Dendritic cell treated with granulocyte-macrophage colony-stimulating factor and Interleukin-4, amounts not matched to agents 40 ng/mL and 50 ng/mL, for 4 days (primary cell): ENCODE results near the gene PKNOX1.
A peak's percentile ranks its signal among the peaks of the same experiment; 100 is the strongest.

Experiments
- H3K27ac Mint-ChIP-seq: one replicate; pipeline ENCODE4 v1.8.0; 2022; ENCODE audit warnings: mild to moderate bottlenecking, mixed read lengths
- H3K27me3 Mint-ChIP-seq: one replicate; pipeline ENCODE4 v1.8.0; 2022; ENCODE audit warnings: mild to moderate bottlenecking, mixed read lengths
- H3K36me3 Mint-ChIP-seq: one replicate; pipeline ENCODE4 v1.8.0; 2022; ENCODE audit warnings: low read depth, mixed read lengths
- H3K4me1 Mint-ChIP-seq: one replicate; pipeline ENCODE4 v1.8.0; 2022; ENCODE audit warnings: low read depth, mixed read lengths
- H3K4me3 Mint-ChIP-seq: one replicate; pipeline ENCODE4 v1.8.0; 2022; ENCODE audit warnings: mild to moderate bottlenecking, moderate library complexity, mixed read lengths
- H3K9me3 Mint-ChIP-seq: one replicate; pipeline ENCODE4 v1.8.0; 2022; ENCODE audit warnings: mixed read lengths
- intact Hi-C: fragments of 100-400 bp; cut with micrococcal nuclease; formaldehyde crosslinking; loops from one replicate; pipeline ENCODE4 v1.15.0; 2022

Gene PKNOX1

GRCh38 chr21:42969193-42969600 lies 5.2 kb upstream of the PKNOX1 start:
- Mint-ChIP-seq H3K4me1 (peaks cover 23% of the 10 kb centered on the region), H3K4me3 (no peak overlapping the region), H3K27me3 (no peaks in the 10 kb centered on the region), H3K36me3 (no peaks in the 10 kb centered on the region), H3K27ac (no peak overlapping the region), H3K9me3 (no peaks in the 10 kb centered on the region)
- intact Hi-C loops = no loop called here

- no peaks in the 10 kb centered on the region for H3K9me3 Mint-ChIP-seq
- H3K4me3 Mint-ChIP-seq = no peak overlapping the region
- peaks cover 23% of the 10 kb centered on the region for H3K4me1 Mint-ChIP-seq
- H3K27me3 Mint-ChIP-seq = no peaks in the 10 kb centered on the region
- H3K27ac Mint-ChIP-seq = peak overlapping the region; percentile 93
- no peaks in the 10 kb centered on the region for H3K36me3 Mint-ChIP-seq
- intact Hi-C loops = loop anchor here (5.0 kb wide), 2 partner anchors 49 to 79 kb away; partner anchors contain the start of gene NDUFV3
Observed at GRCh38 chr21:42970946-42971653, 3.3 kb upstream of the PKNOX1 start.

DNA sequence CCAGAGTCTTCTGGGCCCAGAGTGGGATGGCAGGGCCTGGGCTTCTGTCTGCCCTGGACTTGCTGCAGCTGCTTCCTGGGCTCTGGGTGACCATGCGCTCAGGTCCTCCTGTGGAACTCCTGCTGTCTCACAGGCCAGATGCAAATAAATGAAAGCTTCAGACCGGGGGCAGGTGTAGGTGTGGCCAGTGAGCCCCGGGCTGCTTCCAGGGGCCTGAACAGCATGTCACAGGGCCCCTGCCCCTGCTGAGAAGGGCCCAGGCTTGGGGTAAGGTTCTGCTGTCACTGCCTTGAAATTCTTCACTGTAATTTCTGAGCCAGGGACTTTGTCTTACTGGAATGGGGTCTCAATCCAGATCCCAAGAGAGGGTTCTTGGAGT lies 2.5 kb upstream of the PKNOX1 start:
- Mint-ChIP-seq H3K27ac (peak overlapping the region; percentile 93), H3K4me1 (peaks cover 23% of the 10 kb centered on the region), H3K4me3 (peak overlapping the region; percentile 51), H3K27me3 (no peaks in the 10 kb centered on the region), H3K9me3 (no peaks in the 10 kb centered on the region), H3K36me3 (peaks cover 5% of the 10 kb centered on the region)
- intact Hi-C loops = loop anchor here (5.0 kb wide), 2 partner anchors 50 to 80 kb away; partner anchors contain the start of gene NDUFV3

GRCh38 chr21:42973309-42973990 lies 912 bp upstream of the PKNOX1 start:
- Mint-ChIP-seq H3K4me1 (peaks cover 29% of the 10 kb centered on the region), H3K27me3 (no peaks in the 10 kb centered on the region), H3K9me3 (no peaks in the 10 kb centered on the region), H3K27ac (peak overlapping the region; percentile 93), H3K36me3 (peaks cover 16% of the 10 kb centered on the region), H3K4me3 (peak overlapping the region; percentile 66)
- intact Hi-C loops = loop anchor here (5.0 kb wide), 2 partner anchors 51 to 81 kb away; partner anchors contain the start of gene NDUFV3

GRCh38 chr21:42974832-42975820 lies 764 bp downstream of the PKNOX1 start:
- H3K4me1 Mint-ChIP-seq = peaks cover 38% of the 10 kb centered on the region
- no peaks in the 10 kb centered on the region for H3K27me3 Mint-ChIP-seq
- H3K27ac Mint-ChIP-seq = peak overlapping the region; percentile 93
- H3K36me3 Mint-ChIP-seq = peaks cover 25% of the 10 kb centered on the region
- no peaks in the 10 kb centered on the region for H3K9me3 Mint-ChIP-seq
- H3K4me3 Mint-ChIP-seq = peak overlapping the region; percentile 86
- intact Hi-C loops = loop anchor here (5.0 kb wide), 2 partner anchors 53 to 83 kb away; partner anchors contain the start of gene NDUFV3

DNA sequence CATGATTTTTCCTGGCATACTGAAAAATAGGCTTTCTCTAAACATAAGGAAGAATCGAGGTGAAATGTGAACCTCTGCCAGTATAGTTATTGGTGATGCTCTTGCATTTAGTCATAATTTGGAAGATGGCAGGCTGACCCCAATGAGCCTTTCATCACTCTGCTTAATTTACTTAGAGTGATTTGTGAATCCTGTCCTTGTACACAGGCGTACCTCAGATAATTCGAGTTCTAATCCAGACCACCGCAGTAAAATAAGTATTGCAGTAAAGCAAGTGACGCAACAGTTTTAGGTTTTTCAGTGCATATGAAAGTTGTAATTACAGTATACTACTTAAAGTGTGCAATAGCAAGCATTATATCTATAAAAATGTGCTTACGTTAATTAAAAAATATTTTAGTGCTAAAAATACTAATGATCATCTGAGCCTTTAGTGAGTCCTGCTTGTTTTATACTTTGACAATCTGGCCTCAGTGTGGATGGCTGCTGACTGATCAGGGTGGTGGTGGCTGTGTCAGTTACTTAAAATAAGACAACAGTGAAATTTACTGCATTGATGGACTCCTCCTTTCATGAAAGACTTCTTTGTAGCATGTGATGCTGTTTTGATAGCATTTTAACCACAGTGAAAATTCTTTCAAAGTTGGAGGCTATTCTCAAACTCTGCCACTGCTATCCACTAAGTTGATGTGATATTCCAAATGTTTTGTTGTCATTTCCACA lies 1.7 kb downstream of the PKNOX1 start:
- Mint-ChIP-seq H3K27ac (peak overlapping the region; percentile 93), H3K27me3 (no peaks in the 10 kb centered on the region), H3K36me3 (peaks cover 25% of the 10 kb centered on the region), H3K9me3 (no peaks in the 10 kb centered on the region), H3K4me1 (peaks cover 47% of the 10 kb centered on the region), H3K4me3 (peak overlapping the region; percentile 86)
- intact Hi-C loops = no loop called here

- no peak overlapping the region for H3K27ac Mint-ChIP-seq
- H3K27me3 Mint-ChIP-seq = no peaks in the 10 kb centered on the region
- no peaks in the 10 kb centered on the region for H3K9me3 Mint-ChIP-seq
- H3K4me1 Mint-ChIP-seq = peaks cover 38% of the 10 kb centered on the region
- intact Hi-C loops = no loop called here
- no peak overlapping the region for H3K4me3 Mint-ChIP-seq
- peaks cover 41% of the 10 kb centered on the region for H3K36me3 Mint-ChIP-seq
Observed at GRCh38 chr21:42980312-42981213, 6.2 kb downstream of the PKNOX1 start.

- intact Hi-C loops = no loop called here
Observed at GRCh38 chr21:42981214-42981523, 6.8 kb downstream of the PKNOX1 start.

GRCh38 chr21:42981862-42982261 lies 7.5 kb downstream of the PKNOX1 start:
- Mint-ChIP-seq H3K36me3 (peaks cover 44% of the 10 kb centered on the region), H3K9me3 (no peaks in the 10 kb centered on the region), H3K4me1 (peaks cover 42% of the 10 kb centered on the region), H3K4me3 (no peak overlapping the region), H3K27ac (no peak overlapping the region), H3K27me3 (no peaks in the 10 kb centered on the region)
- intact Hi-C loops = no loop called here

More at GRCh38 chr21:42981214-42981523, 6.8 kb downstream of the PKNOX1 start:
- Mint-ChIP-seq H3K9me3 (no peaks in the 10 kb centered on the region), H3K27ac (no peak overlapping the region), H3K36me3 (peaks cover 43% of the 10 kb centered on the region), H3K27me3 (no peaks in the 10 kb centered on the region), H3K4me3 (no peak overlapping the region), H3K4me1 (peaks cover 38% of the 10 kb centered on the region)

DNA sequence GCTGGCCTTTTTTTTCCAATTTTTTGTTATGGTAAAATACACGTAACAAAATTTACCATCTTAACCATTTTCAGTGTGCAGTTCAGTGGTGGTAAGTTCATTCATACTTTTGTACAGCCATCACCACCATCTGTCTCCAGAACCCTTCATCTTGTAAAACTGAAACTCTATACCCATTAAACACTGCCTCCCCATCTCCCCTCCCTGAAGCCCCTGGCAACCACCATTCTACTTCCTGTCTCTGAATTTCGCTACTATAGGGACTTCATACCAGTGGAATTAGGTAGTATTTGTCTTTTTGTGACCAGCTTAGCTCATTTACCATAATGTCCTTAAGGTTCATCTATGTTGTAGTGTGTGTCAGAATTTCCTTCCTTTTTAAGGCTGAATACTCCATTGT lies 8.7 kb downstream of the PKNOX1 start:
- Mint-ChIP-seq H3K9me3 (no peaks in the 10 kb centered on the region), H3K27me3 (no peaks in the 10 kb centered on the region), H3K36me3 (peaks cover 36% of the 10 kb centered on the region), H3K27ac (no peak overlapping the region), H3K4me3 (no peak overlapping the region), H3K4me1 (peaks cover 42% of the 10 kb centered on the region)
- intact Hi-C loops = no loop called here

DNA sequence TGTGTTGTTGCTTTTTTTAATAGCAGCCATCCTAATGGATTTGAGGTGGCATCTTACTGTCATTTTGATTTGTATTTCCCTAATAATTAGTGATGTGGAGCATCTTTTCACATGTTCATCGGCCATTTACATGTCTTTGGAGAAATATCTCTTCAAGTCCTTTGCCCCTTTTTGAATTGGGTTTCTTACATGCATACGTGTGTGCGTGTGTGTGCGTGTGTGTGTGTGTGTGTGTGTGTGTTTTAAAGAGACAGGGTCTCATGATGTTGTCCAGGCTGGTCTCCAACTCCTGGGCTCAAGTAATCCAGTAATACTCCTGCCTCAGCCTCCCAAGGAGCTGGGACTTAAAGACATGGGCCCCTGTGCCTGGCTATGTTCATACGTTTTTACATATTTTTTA lies 9.5 kb downstream of the PKNOX1 start:
- peaks cover 48% of the 10 kb centered on the region for H3K4me1 Mint-ChIP-seq
- no peak overlapping the region for H3K4me3 Mint-ChIP-seq
- H3K36me3 Mint-ChIP-seq = peaks cover 30% of the 10 kb centered on the region
- H3K27me3 Mint-ChIP-seq = no peaks in the 10 kb centered on the region
- no peaks in the 10 kb centered on the region for H3K9me3 Mint-ChIP-seq
- H3K27ac Mint-ChIP-seq = no peak overlapping the region
- intact Hi-C loops = no loop called here

DNA sequence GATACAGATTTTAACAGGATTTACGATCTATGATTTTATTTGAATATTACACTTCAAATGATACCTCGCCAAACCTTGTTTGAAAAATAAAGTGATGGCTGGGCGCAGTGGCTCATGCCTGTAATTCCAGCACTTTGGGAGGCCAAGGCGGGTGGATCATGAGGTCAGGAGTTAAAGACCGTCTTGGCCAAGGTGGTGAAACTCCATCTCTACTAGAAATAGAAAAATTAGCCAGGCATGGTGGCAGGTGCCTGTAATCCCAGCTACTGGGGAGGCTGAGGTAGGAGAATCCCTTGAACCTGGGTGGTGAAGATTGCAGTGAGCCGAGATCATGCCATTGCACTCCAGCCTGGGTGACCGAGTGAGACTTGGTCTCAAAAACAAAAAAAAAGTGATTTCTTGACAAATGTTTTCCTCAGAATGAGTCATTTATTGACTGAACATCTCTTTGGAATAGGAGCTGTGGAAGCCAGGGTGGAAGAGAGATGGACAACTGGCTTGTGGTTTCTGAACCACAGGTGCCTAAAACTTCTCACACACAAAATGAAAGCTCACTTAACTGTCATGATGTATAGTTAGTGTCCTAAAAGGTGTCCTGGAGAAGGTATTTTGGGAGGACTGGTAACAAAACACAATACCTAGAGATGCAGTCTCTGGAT lies 11.9 kb downstream of the PKNOX1 start:
- Mint-ChIP-seq H3K4me1 (peaks cover 36% of the 10 kb centered on the region), H3K27ac (no peak overlapping the region), H3K9me3 (no peaks in the 10 kb centered on the region), H3K36me3 (peaks cover 26% of the 10 kb centered on the region), H3K4me3 (no peak overlapping the region), H3K27me3 (no peaks in the 10 kb centered on the region)
- intact Hi-C loops = no loop called here
